SK-N-SH treated with all-trans-retinoic acid at 6 μM for 48 hours (cell line): ENCODE results near the gene ELAVL1.

Experiments
- CSRNP3 ChIP-seq: fragments of 250-450 bp; sonication (Bioruptor Pico); IDR thresholded peaks from 2 replicates; pipeline ENCODE4 v1.5.1; 2021; ENCODE audit warnings: mild to moderate bottlenecking, moderate library complexity
- ZNF8 ChIP-seq: fragments of 450-650 bp; formaldehyde crosslinking; IDR thresholded peaks from 2 replicates; pipeline ENCODE4 v1.5.0; 2020; ENCODE audit warnings: mild to moderate bottlenecking, moderate library complexity

DNA sequence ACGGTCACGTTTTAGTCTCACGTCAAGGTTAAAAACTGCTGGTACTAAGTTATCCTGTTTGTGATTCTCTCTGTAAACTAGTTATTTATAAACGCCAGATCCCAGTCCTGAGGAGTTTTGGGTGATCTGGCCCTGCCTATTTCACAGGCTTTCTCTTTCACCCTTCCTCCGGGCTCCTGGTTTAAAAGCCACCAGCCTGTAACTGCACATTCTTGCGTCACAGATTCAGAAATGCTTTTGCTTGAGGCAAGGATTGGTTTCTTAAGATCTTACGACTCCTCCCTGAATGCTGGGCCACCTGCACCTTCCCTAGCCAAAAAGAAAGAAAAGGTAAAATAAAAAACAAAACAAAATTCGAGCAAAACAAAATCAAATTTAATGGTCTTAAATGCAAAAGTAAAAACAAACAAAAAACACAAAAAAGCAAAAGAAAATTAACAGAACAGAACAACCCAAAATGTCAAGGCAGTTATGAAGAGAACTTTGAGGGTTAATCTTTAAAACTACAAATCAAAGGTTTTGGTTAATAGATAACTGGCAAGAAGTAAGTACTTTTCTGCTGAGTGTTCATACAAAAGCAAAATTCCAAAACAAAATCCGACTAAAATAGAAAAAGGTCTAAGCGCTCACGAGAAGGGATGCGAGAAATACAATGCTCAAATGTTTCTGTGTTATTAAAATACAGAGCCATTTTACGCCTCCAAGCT lies 43.4 kb downstream of the ELAVL1 start:
- TF ChIP-seq CSRNP3 (CRISPR knock-in tag): no peak
- TF ChIP-seq ZNF8 (CRISPR knock-in tag): no peak
